HepG2 (cell line): Measurements from ENCODE around the gene GAS5. TPM values are rescaled to one million over a fixed set of nuclear protein-coding genes. Genes with fewer than 3 reads are reported as not detected.
A peak's percentile ranks its signal among the peaks of the same experiment; 100 is the strongest.

Source experiments
- HDAC6 ChIP-seq: fragments of 200-600 bp; sonication (generic); IDR thresholded peaks from 2 replicates; pipeline ENCODE4 v1.7.0; 2017; ENCODE audit warnings: mild to moderate bottlenecking, antibody characterized with exemption, low read length, low read depth
- NCOA5 ChIP-seq: sonication (generic); formaldehyde crosslinking; IDR thresholded peaks from 2 replicates; pipeline ENCODE4 v1.4.0; 2020; ENCODE audit warnings: missing genetic modification reagents
- NFATC3 ChIP-seq: sonication (generic); formaldehyde crosslinking; IDR thresholded peaks from 2 replicates; pipeline ENCODE4 v1.5.1; 2020; ENCODE audit warnings: mild to moderate bottlenecking, missing genetic modification reagents
- NFRKB ChIP-seq: fragments of 450-650 bp; IDR thresholded peaks from 2 replicates; pipeline ENCODE4 v1.6.1; 2017
- NRL ChIP-seq: sonication (generic); formaldehyde crosslinking; IDR thresholded peaks from 2 replicates; pipeline ENCODE4 v1.5.0; 2020; ENCODE audit warnings: missing genetic modification reagents, mild to moderate bottlenecking, moderate library complexity, borderline replicate concordance
- SIX1 ChIP-seq: sonication (generic); formaldehyde crosslinking; IDR thresholded peaks from 2 replicates; pipeline ENCODE4 v1.4.0; 2020; ENCODE audit warnings: missing genetic modification reagents, borderline replicate concordance
- TCF12 ChIP-seq, 2 experiments: fragments of 450-650 bp in 1 of 2; sonication (generic) in 1 of 2; formaldehyde crosslinking in 1 of 2; IDR thresholded peaks; 2 replicates each; pipeline versions ENCODE4 v1.6.1 to v1.8.0; 2017 to 2022; ENCODE audit warnings: antibody characterized with exemption in 1 of 2, mild to moderate bottlenecking in 1 of 2, missing genetic modification reagents in 1 of 2, moderate library complexity in 1 of 2
- U2AF1 ChIP-seq: fragments of 200-400 bp; formaldehyde crosslinking; optimal IDR thresholded peaks from 2 replicates; pipeline ENCODE3; 2017; ENCODE audit warnings: mild to moderate bottlenecking, low read depth, low read length
- XBP1 ChIP-seq: sonication (generic); formaldehyde crosslinking; IDR thresholded peaks from 2 replicates; pipeline ENCODE4 v1.5.0; 2020; ENCODE audit warnings: missing genetic modification reagents
- YEATS4 ChIP-seq: sonication (generic); formaldehyde crosslinking; IDR thresholded peaks from 2 replicates; pipeline ENCODE4 v1.4.0; 2020; ENCODE audit warnings: missing genetic modification reagents, borderline replicate concordance
- ZBTB38 ChIP-seq: sonication (generic); formaldehyde crosslinking; IDR thresholded peaks from 2 replicates; pipeline ENCODE4 v1.5.1; 2020; ENCODE audit warnings: mild to moderate bottlenecking, missing genetic modification reagents
- ZC3H13 ChIP-seq: sonication (generic); formaldehyde crosslinking; IDR thresholded peaks from 2 replicates; pipeline ENCODE4 v1.8.1; 2023; ENCODE audit warnings: mild to moderate bottlenecking, missing genetic modification reagents, moderate library complexity
- ZFP1 ChIP-seq: IDR thresholded peaks from 2 replicates; pipeline ENCODE4 v1.6.1; 2016
- ZNF138 ChIP-seq: sonication (generic); formaldehyde crosslinking; IDR thresholded peaks from 2 replicates; pipeline ENCODE4 v1.5.0; 2020; ENCODE audit warnings: mild to moderate bottlenecking, low read depth, missing genetic modification reagents
- ZNF263 ChIP-seq: sonication (generic); formaldehyde crosslinking; IDR thresholded peaks from 2 replicates; pipeline ENCODE4 v1.4.0; 2020; ENCODE audit warnings: missing genetic modification reagents
- ZNF567 ChIP-seq: sonication (generic); formaldehyde crosslinking; IDR thresholded peaks from 2 replicates; pipeline ENCODE4 v1.8.1; 2023; ENCODE audit warnings: mild to moderate bottlenecking, missing genetic modification reagents, borderline replicate concordance
- ZNF576 ChIP-seq: sonication (generic); formaldehyde crosslinking; IDR thresholded peaks from 2 replicates; pipeline ENCODE4 v1.4.0; 2020; ENCODE audit warnings: mild to moderate bottlenecking, missing genetic modification reagents
- ZNF609 ChIP-seq: sonication (generic); formaldehyde crosslinking; IDR thresholded peaks from 2 replicates; pipeline ENCODE4 v1.4.0; 2020; ENCODE audit warnings: mild to moderate bottlenecking, missing genetic modification reagents, borderline replicate concordance
- polyA plus RNA-seq, 8 experiments: library from polyadenylated mRNA; depleted of rRNA in 3 of 8; stranded (reverse) in 7 of 8; unstranded in 1 of 8; fragments of >200 nt; fragmentation: Illumina TruSeq in 4 of 8; extraction: Trizol in 4 of 8; gene quantifications; 2 replicates each; pipeline versions ENCODE4 v1.2.1 to v1.2.3, GENCODE V29; 2011 to 2016; ENCODE audit warnings: low read depth in 4 of 8, missing spikeins in 1 of 8, mixed read lengths in 1 of 8; ENCODE audit not compliant: insufficient read depth in 1 of 8
- total RNA-seq, 5 experiments: library from RNA; depleted of rRNA; stranded (reverse); fragments of >200 nt; fragmentation: Illumina TruSeq; extraction: Trizol; gene quantifications; 2 replicates each; pipeline ENCODE4 v1.2.3, GENCODE V29; 2016; ENCODE audit warnings: low read depth in 1 of 5
- TF ChIP-seq, protein P1 (sequence below), 2 experiments: sonication (generic) in 1 of 2; formaldehyde crosslinking in 1 of 2; IDR thresholded peaks; 2 replicates each; pipeline versions ENCODE4 v1.4.0 to v1.6.1; 2018 to 2020; ENCODE audit warnings: missing genetic modification reagents in 2 of 2, borderline replicate concordance in 1 of 2, low read depth in 1 of 2, mild to moderate bottlenecking in 1 of 2, missing biosample characterization in 1 of 2
- TF ChIP-seq, protein P2 (sequence below): sonication (generic); formaldehyde crosslinking; IDR thresholded peaks from 2 replicates; pipeline ENCODE4 v1.4.0; 2020; ENCODE audit warnings: missing genetic modification reagents
- TF ChIP-seq, protein P3 (sequence below): IDR thresholded peaks from 2 replicates; pipeline ENCODE4 v1.6.1; 2018; ENCODE audit warnings: missing genetic modification reagents, mild to moderate bottlenecking, missing compliant biosample characterization

GAS5 gene
- total and polyA plus RNA-seq, 2 of the 13 experiments (the other 11 are each of a cell fraction or from before 2014, with no cell fraction given), result 352 to 738 TPM

- TF ChIP-seq TCF12 (IDR thresholded peaks at IDR 0.05) (no peak), TCF12 (CRISPR knock-in tag; IDR thresholded peaks at IDR 0.05) (no peak), ZNF263 (no peak), NCOA5 (CRISPR knock-in tag) (no peak), NRL (CRISPR knock-in tag) (no peak), ZC3H13 (CRISPR knock-in tag) (no peak), NFATC3 (CRISPR knock-in tag) (no peak), U2AF1 (no peak), ZFP1 (CRISPR knock-in tag) (no peak), ZNF576 (no peak), ZBTB38 (CRISPR knock-in tag) (no peak), ZNF567 (no peak), ZNF138 (no peak), SIX1 (CRISPR knock-in tag) (no peak), YEATS4 (CRISPR knock-in tag) (no peak; the same call in 1 of the 2 replicates), ZNF609 (CRISPR knock-in tag) (no peak), NFRKB (no peak), HDAC6 (no peak), XBP1 (no peak)
- TF ChIP-seq, protein P1, sequence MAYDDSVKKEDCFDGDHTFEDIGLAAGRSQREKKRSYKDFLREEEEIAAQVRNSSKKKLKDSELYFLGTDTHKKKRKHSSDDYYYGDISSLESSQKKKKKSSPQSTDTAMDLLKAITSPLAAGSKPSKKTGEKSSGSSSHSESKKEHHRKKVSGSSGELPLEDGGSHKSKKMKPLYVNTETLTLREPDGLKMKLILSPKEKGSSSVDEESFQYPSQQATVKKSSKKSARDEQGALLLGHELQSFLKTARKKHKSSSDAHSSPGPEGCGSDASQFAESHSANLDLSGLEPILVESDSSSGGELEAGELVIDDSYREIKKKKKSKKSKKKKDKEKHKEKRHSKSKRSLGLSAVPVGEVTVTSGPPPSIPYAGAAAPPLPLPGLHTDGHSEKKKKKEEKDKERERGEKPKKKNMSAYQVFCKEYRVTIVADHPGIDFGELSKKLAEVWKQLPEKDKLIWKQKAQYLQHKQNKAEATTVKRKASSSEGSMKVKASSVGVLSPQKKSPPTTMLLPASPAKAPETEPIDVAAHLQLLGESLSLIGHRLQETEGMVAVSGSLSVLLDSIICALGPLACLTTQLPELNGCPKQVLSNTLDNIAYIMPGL (CRISPR knock-in tag; IDR thresholded peaks at IDR 0.05; ENCODE audit: borderline replicate concordance in 1 of 2, low read depth in 1 of 2), result no peak
- TF ChIP-seq, protein P2, sequence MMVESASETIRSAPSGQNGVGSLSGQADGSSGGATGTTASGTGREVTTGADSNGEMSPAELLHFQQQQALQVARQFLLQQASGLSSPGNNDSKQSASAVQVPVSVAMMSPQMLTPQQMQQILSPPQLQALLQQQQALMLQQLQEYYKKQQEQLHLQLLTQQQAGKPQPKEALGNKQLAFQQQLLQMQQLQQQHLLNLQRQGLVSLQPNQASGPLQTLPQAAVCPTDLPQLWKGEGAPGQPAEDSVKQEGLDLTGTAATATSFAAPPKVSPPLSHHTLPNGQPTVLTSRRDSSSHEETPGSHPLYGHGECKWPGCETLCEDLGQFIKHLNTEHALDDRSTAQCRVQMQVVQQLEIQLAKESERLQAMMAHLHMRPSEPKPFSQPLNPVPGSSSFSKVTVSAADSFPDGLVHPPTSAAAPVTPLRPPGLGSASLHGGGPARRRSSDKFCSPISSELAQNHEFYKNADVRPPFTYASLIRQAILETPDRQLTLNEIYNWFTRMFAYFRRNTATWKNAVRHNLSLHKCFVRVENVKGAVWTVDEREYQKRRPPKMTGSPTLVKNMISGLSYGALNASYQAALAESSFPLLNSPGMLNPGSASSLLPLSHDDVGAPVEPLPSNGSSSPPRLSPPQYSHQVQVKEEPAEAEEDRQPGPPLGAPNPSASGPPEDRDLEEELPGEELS (CRISPR knock-in tag), result 0 out of 2 replicates have a peak, but pooled peaks have one; percentile 34
- TF ChIP-seq, protein P3, sequence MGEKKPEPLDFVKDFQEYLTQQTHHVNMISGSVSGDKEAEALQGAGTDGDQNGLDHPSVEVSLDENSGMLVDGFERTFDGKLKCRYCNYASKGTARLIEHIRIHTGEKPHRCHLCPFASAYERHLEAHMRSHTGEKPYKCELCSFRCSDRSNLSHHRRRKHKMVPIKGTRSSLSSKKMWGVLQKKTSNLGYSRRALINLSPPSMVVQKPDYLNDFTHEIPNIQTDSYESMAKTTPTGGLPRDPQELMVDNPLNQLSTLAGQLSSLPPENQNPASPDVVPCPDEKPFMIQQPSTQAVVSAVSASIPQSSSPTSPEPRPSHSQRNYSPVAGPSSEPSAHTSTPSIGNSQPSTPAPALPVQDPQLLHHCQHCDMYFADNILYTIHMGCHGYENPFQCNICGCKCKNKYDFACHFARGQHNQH (CRISPR knock-in tag), result no peak
These were observed 49.4 kb upstream of the GAS5 start, which contains the start of gene SERPINC1 (continued) for GRCh38 chr1:173917149-173917548.
